ENCODE data around the gene DUSP5.

DUSP5 gene

DNA sequence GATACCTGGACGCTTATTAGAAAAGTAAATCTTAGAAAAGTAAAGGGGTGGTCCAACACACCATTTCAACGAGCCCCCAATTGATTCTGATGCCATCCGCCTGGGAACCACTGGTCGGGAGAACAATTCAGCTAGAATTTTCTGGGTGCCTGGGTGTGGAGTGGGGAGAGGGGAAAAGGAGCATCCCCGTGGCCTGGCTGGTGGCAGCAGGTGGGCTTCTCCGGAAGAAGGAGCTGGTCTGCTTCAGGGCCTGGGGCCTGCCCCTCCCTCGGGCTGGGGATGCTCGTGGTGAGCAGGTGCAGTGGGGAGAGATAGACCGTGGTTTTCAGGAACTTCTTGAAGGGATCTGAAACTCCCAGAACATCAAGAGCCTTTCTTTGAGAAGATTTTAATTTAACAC lies 39.9 kb upstream of the DUSP5 start:
- Histone ChIP-seq H3K9me3 (ENCODE audit: severe bottlenecking) (no peaks in the 10 kb centered on the region), H3K4me3 (ENCODE audit: low read depth, low read length) (no peak overlapping the region), H3K27me3 (ENCODE audit: insufficient read depth, low read depth, severe bottlenecking) (no peaks in the 10 kb centered on the region), H3K36me3 (no peaks in the 10 kb centered on the region), H3K27ac (no peak overlapping the region)
- no peak for DNase-seq
- TF ChIP-seq, protein P1, sequence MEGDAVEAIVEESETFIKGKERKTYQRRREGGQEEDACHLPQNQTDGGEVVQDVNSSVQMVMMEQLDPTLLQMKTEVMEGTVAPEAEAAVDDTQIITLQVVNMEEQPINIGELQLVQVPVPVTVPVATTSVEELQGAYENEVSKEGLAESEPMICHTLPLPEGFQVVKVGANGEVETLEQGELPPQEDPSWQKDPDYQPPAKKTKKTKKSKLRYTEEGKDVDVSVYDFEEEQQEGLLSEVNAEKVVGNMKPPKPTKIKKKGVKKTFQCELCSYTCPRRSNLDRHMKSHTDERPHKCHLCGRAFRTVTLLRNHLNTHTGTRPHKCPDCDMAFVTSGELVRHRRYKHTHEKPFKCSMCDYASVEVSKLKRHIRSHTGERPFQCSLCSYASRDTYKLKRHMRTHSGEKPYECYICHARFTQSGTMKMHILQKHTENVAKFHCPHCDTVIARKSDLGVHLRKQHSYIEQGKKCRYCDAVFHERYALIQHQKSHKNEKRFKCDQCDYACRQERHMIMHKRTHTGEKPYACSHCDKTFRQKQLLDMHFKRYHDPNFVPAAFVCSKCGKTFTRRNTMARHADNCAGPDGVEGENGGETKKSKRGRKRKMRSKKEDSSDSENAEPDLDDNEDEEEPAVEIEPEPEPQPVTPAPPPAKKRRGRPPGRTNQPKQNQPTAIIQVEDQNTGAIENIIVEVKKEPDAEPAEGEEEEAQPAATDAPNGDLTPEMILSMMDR (IDR thresholded peaks at IDR 0.05; ENCODE audit: low read depth, low read length): no peak

DNA sequence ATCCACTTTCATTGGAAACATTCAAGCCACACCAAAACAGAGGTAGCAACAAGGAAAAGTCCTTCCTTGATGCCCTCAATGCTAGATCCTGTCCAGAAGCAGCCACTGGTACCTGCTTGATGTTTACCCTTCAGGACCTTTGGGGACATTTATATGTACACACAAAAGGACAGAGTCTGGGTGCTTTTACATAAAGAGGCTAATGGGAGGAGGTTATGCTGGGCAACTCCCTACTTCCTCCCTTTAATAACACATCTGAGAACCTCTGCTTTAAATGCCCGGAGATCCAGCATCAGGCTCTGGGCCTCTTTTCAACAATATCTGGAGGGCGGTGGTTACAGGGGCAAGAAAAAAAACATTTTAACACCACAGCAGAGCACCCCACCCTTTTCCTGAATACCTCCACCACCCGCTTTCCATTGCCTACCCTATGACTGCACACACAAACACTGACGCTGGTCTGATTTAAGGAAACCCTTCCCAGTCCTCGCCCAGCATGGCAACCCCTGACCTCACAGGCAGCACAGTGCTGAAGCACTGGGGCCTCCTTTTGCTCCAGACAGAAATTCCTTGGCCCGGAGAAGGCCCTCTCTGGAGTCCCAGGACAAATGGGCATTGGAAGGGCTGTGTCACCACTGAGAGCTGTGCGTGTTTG lies 39.3 kb upstream of the DUSP5 start:
- TF ChIP-seq, protein P1 (IDR thresholded peaks at IDR 0.05; ENCODE audit: low read depth, low read length): no peak
- H3K4me3 ChIP-seq (ENCODE audit: low read depth, low read length): no peak overlapping the region
- H3K27ac ChIP-seq: no peak overlapping the region
- H3K9me3 ChIP-seq (ENCODE audit: severe bottlenecking): no peaks in the 10 kb centered on the region
- no peaks in the 10 kb centered on the region for H3K36me3 ChIP-seq
- no peaks in the 10 kb centered on the region for H3K27me3 ChIP-seq (ENCODE audit: insufficient read depth, low read depth, severe bottlenecking)
- no peak for DNase-seq

DNA sequence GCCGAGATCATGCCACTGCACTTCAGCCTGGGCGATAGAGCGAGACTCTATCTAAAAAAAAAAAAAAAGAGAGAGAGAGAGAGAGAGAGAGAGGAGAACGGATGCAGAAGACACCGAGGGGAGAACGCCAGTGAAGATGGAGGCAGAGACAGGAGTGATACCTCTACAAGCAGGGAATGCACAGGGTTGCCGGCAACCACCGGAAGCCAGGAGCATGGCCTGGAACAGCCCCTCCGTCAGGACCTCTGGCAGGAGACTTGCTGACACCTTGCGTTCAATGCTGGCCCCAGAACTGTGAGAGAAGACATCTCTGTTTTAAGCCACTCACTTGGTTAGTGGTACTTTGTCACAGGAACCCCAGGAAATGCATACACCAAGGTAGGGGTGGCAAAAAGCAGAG lies 38.1 kb upstream of the DUSP5 start:
- no peak overlapping the region for H3K27ac ChIP-seq
- no peaks in the 10 kb centered on the region for H3K9me3 ChIP-seq (ENCODE audit: severe bottlenecking)
- H3K4me3 ChIP-seq (ENCODE audit: low read depth, low read length): no peak overlapping the region
- no peaks in the 10 kb centered on the region for H3K36me3 ChIP-seq
- H3K27me3 ChIP-seq (ENCODE audit: insufficient read depth, low read depth, severe bottlenecking): no peaks in the 10 kb centered on the region
- TF ChIP-seq, protein P1 (IDR thresholded peaks at IDR 0.05; ENCODE audit: low read depth, low read length): no peak
- DNase-seq: no peak

DNA sequence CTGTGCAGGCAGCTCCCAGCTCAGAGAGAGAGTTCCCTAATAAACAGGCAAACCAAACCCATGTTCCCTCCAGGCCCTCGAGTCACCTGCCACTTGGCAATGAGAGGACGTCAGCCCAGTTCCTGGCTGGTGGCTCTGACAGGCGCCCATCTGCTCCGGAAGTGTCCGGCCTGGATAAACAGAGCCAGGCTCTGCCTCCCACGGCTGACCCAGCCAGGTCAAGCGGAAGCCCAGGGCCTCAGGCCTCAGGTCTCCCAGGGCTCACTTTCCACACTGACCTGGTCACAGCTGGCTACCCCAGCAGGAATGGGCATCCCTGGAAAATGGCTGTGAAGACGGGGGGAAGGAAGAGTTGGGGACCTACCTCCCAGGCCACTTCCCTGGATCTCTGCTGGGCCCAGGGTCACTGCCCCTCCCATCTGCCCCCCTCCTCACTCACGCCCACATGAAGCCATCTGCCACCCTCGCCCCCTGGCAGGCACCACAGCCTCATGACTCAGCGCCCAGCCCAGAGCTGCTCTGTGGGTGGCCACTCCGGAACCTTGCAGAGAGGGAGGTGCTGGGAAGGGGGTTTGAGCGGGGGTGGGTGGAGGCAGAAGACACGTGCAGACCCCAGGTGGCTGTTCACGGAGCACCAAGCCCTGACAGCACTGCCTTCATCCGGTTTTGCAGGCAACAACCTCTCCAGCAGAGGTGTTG lies 37.4 kb upstream of the DUSP5 start:
- no peak overlapping the region for H3K4me3 ChIP-seq (ENCODE audit: low read depth, low read length)

DNA sequence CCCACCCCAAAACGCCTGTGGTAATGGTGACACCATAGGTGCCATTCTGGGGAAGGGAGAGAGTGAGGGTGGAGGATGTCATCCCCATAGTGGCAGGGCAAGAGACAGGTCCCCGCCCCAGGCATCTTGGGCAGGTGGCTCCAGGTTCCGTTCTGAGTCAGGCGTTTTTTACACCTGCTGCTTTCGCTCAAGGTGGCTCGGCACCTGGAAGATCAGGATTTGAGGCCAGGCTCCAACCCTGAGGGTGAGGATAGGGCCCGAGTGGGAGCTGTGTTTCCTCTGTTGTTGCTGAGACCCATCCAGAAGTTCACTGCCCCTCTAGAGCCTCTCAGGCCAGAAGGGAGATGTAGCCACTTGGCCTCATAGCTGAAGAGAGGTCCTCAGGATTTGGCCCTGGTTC lies 36.6 kb upstream of the DUSP5 start:
- DNase-seq: no peak
- Histone ChIP-seq H3K4me3 (ENCODE audit: low read depth, low read length) (no peak overlapping the region), H3K36me3 (no peaks in the 10 kb centered on the region), H3K27ac (no peak overlapping the region), H3K9me3 (ENCODE audit: severe bottlenecking) (no peaks in the 10 kb centered on the region), H3K27me3 (ENCODE audit: insufficient read depth, low read depth, severe bottlenecking) (no peaks in the 10 kb centered on the region)
- TF ChIP-seq, protein P1 (IDR thresholded peaks at IDR 0.05; ENCODE audit: low read depth, low read length): no peak

More for the DNA sequence above, 37.4 kb upstream of the DUSP5 start:
- peak overlapping the region; percentile 18 for H3K27ac ChIP-seq
- no peak for DNase-seq
- TF ChIP-seq, protein P1 (IDR thresholded peaks at IDR 0.05; ENCODE audit: low read depth, low read length): no peak
- no peaks in the 10 kb centered on the region for H3K27me3 ChIP-seq (ENCODE audit: insufficient read depth, low read depth, severe bottlenecking)
- no peaks in the 10 kb centered on the region for H3K9me3 ChIP-seq (ENCODE audit: severe bottlenecking)
- no peaks in the 10 kb centered on the region for H3K36me3 ChIP-seq
